ENCODE measurements around the gene PRELID2.

- TF ChIP-seq CTCF (conservative IDR thresholded peaks at IDR 0.05; ENCODE audit: low read length) (no peak), EZH2phosphoT487 (IDR thresholded peaks at IDR 0.05; ENCODE audit: borderline replicate concordance) (no peak)
Observed at GRCh38 chr5:145805819-145806218, 29.3 kb downstream of the PRELID2 start.
